SK-N-SH (cell line): ENCODE data around the gene RAPGEF3.
A peak's percentile ranks its signal among the peaks of the same experiment; 100 is the strongest.

Experiments used
- CTCF ChIP-seq: fragments of 200-600 bp; sonication (generic); IDR thresholded peaks from 2 replicates; pipeline ENCODE4 v1.6.1; 2017; ENCODE audit warnings: antibody characterized with exemption, mild to moderate bottlenecking, moderate library complexity
- ELF1 ChIP-seq: IDR thresholded peaks from 2 replicates; pipeline ENCODE4 v1.4.0; 2012
- FOXJ3 ChIP-seq: sonication (generic); formaldehyde crosslinking; IDR thresholded peaks from 2 replicates; pipeline ENCODE4 v1.5.1; 2020; ENCODE audit warnings: mild to moderate bottlenecking, missing genetic modification reagents
- GATA2 ChIP-seq: sonication (generic); formaldehyde crosslinking; IDR thresholded peaks from 2 replicates; pipeline ENCODE4 v1.5.0; 2020; ENCODE audit warnings: mild to moderate bottlenecking, missing genetic modification reagents
- REST ChIP-seq: IDR thresholded peaks from 2 replicates; pipeline ENCODE4 v1.6.1; 2012; ENCODE audit warnings: mild to moderate bottlenecking, low read depth, low read length, moderate library complexity

DNA sequence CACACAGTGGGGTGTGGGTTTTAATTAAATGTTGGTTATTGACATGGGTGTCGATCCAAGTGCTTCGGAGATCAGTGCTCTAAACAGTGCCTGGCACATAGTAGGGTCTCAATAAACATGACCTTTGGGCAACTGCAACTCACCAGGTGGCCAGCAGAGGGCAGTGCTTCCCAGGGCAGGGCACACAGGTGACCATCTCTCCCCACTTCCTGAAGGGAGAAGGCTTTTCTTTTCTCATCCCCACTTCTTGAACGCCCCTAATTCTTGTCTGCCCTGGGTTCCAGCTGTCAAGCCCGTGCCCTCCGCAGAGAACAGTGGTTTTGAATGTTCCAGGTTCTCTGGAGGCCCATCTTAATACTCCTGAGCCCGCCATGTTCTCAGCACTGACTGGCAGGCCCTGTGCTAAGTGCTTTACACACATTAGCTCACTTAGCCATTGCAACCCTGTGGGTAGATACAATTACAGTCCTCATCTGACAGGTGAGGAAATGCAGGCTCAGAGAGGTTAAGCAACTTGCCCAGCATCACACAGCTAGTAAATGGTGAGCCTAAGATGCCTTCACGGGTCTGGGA is 16.3 kb downstream of the RAPGEF3 start:
- TF ChIP-seq ELF1 (no peak), REST (no peak), CTCF (peak; percentile 98), FOXJ3 (CRISPR knock-in tag) (no peak), GATA2 (no peak)
